ENCODE data around the gene MAP1LC3B.

MAP1LC3B gene

DNA sequence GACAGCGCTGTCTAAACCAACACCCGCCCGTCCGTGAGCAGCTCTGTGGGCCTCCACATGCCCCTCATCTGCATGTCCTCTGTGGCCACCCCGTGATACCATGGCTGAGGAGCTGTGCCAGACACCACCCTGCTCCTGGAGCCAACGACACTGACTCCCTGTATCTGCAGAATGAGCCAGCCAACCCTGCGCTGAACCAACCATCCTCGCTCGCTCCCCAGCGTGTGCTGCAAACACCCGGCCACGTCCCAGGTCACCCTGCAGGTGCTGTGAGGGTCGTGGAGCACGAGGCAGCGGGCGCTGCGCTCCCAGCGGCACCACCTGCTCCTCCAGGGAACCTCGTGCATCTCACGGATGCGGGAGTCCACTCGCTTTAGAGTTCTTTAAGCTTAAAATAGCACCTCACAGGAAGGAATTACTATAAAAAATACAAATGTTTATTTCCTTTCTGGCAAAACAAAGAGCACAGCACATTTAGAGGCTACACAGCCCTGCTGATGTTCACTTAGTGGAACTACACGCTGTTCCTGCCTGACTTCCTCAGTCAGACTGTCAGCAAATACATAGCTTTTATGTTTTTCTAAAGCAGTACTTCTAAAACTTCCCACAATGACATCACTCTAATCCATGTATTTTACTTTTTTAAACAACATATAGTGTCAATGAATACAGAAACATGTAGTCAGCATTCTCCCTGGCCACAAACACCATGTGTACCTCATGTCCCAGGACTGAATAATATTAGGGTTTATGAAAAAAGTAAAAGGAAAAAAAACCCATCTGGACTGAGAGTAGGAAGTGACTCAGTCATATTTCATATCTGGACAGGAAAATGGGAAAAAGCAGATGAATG lies 43.5 kb downstream of the MAP1LC3B start:
- no peak for DNase-seq

DNA sequence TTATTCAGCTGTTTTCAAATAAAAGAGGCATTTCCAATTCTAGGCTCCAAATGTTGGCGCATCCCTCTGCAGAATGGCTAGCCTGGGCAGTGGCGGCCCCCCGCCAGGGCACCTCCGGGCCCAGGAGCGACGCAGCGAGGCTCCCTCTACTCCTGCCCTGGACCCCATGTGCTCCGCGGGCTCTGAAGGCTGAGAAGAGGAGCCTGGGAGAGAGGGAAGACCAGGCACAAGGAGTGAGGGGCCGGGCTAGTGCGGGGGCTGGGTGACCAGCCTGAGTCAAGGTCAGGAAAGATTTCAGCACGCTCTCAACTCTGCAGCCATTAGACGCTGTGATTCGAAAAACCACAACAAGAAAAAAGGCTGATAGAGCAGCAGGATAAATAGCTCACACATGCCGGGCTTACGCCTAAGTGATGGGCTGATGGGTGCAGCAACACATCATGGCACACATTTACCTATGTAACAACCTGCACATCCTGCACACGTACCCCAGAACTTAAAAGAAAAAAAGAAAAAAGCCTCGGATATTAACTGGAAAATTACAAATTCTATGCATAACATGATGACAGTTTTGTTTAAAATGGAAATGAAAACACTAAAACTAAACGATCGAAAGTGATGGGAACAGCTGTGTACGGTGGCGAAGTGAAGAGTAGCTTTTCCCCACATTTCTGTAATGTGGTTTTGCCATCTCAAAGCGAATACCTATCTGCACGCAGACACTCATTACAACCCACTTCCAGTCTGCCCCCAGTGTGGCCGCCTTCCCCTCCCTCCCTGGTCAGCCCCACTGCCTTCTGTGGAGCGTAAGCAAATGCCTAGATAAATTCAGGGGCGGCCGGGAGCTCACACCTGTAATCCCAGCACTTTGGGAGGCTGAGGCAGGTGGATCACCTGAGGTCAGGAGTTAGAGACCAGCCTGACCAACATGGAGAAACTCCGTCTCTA lies 44.4 kb downstream of the MAP1LC3B start:
- no peak for DNase-seq

DNA sequence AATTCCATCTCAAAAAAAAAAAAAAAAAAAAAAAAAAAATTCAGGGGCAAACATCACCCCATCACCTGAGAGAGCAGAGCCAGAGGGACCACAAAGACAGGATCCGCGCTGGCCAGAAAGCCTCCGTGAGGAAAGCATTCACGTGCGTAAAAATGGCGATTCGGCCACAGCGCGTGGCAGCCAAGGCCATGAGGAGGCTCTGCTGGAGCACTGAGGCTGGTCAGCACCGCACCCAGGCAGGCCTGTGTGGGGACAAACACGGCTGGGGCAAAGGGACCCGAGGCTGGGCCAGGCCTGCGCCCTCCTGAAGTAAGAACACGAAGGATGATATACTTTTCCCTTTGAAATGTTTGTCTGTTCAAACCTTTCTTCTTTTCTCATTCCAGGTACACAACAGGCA lies 45.2 kb downstream of the MAP1LC3B start:
- no peak for DNase-seq

DNA sequence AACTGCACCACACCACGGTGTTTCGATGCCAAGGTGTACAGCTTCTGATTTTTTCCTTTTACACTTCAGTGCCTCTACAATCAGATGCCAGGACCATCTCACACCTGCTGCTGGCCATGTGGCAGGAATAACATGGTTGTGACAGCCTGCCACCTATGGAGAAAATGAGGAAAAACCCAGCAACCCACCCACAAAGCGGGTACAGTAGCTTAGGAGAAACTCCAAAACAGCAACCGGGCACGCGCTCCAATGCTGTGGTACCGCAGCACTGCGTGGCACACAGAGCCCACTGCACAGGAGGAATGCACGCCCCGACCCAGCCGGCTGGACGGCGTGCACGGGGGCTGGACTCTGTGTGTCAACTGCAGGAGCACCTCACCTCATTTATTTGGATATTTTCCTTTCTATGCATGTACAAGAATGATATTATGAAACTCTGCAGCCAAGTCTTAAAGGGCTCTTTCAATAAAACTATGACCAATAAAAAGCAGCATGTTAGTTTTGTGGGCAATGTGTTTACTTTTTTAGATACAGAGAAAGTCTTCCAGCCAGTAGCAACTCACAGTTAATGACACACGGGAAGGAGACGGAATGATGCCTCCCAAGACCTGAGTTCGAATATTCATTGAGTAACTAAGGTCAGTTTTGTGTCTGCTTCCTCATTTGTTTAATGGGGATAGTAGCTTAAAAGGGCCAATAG lies 45.9 kb downstream of the MAP1LC3B start:
- DNase-seq: no peak

DNA sequence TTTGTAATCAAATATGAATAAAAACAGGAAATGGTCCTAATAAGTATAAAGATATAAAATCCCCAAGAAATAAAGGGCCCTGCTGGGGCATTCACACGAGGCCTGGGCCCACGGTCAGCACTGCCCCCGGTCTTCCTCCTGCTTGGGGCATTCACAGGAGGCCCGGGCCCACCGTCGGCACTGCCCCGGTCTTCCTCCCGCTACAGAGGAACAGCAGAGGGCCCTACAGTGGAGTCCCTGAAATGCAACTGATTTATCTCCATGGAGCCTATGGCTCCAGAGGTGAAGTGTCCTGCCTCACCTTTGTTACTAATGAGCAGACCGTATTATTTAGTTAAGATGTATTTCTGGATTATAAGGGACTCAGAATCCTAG lies 46.5 kb downstream of the MAP1LC3B start:
- DNase-seq: no peak

GRCh38 chr16:87439926-87440325 lies 47.8 kb downstream of the MAP1LC3B start:
- no peak for DNase-seq

- DNase-seq: no peak
Observed at GRCh38 chr16:87441886-87442580, 49.9 kb downstream of the MAP1LC3B start.

DNA sequence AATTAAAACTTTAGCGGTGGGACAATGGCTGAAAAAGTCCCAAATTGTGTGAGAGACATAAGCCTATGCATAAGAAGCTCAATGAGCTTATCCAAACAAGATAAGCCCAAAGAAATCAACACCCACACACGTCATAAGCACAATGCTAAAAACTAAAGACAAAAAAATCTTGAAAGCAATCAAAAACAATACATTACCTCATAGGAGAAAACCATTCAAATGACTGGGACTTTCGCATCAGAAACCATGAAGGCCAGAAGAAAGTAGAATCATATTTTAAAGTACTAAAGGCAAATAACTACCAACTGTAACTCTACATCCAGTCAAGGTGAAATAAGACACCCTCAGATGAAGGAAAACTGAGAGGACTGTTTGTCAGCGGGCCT lies 50.4 kb downstream of the MAP1LC3B start:
- DNase-seq: no peak

- no peak for DNase-seq
Observed at GRCh38 chr16:87443016-87443415, 50.9 kb downstream of the MAP1LC3B start.

DNA sequence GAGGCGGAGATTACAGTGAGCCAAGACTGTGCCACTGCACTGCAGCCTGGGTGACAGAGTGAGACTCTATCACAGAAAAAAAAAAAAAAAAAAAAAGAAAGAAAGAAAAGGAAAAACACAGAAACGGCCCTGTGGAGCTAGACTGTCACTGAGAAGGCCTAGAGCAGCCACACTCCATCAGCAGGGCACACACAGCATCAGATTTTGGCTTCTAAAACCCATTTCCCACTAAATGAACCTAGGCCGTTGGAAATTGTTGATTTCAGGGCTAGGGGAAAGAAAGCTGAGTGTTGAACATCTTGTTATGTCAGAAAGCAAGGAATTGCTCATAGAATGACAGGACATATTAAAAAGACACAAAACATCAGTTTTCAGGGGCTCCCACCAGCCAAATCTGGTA lies 51.8 kb downstream of the MAP1LC3B start:
- no peak for DNase-seq

DNA sequence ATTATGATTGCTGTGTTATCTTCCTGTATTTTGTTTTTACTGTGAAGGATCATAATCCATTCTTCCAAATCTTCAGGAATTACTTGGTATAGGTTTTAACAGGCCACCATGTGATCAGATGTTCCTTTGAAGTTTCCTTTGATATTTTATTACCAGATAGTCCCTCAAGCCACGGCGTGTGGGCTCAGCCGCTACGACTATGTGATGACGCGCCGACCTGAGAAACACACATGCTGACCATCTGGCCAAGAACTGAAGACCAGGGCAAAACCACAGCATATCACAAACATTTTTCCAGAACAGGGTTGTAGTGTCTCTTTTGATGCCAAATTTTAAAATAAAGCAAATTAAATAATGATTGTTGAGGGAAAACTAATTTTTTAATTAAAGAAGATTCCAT lies 53.4 kb downstream of the MAP1LC3B start:
- DNase-seq: no peak

- DNase-seq: no peak
Observed at GRCh38 chr16:87446479-87446878, 54.3 kb downstream of the MAP1LC3B start.

GRCh38 chr16:87447323-87447722 lies 55.2 kb downstream of the MAP1LC3B start:
- no peak for DNase-seq

GRCh38 chr16:87448866-87449265 lies 56.7 kb downstream of the MAP1LC3B start:
- DNase-seq: no peak

GRCh38 chr16:87451563-87452210 lies 59.6 kb downstream of the MAP1LC3B start:
- DNase-seq: no peak

- no peak for DNase-seq
Observed at GRCh38 chr16:87453326-87453725, 61.2 kb downstream of the MAP1LC3B start.
